GM23248 (cell line): ENCODE measurements around the gene KIAA1671.

Experiments used
- EZH2 ChIP-seq: fragments of 200-600 bp; sonication (generic); IDR thresholded peaks from 2 replicates; pipeline ENCODE4 v1.6.1; 2018; ENCODE audit warnings: antibody characterized with exemption, mild to moderate bottlenecking; ENCODE audit not compliant: insufficient read depth, poor library complexity, severe bottlenecking
- EZH2phosphoT487 ChIP-seq: fragments of 200-600 bp; sonication (generic); IDR thresholded peaks from 2 replicates; pipeline ENCODE4 v1.6.1; 2018; ENCODE audit warnings: antibody characterized with exemption, moderate library complexity, mild to moderate bottlenecking, low read depth; ENCODE audit not compliant: insufficient read depth

DNA sequence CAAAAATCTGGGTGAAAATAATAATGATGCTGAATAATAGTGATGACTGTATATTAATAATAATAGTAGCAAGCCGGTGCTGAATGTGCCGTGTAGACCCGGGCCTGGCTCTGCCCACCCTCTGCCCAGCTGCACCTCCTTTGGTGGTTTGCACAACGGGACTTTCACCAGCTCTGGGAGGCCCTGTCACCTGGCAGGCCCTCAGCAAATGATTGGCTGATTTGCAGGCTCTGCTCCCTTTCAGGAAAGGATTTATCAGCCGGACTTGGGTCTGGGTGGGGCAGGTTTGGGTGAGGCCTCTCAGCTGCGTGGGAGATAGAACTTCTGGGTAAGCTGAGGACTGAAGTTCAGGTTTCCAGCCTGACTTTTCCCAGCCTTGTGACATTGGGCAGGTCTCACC is 21.4 kb downstream of the KIAA1671 start:
- TF ChIP-seq EZH2phosphoT487 (no peak), EZH2 (no peak)
